ENCODE measurements around the gene ATP13A3.

The ATP13A3 gene

GRCh38 chr3:194462936-194463335 is 23.9 kb downstream of the ATP13A3 start:
- Histone ChIP-seq H3K27me3 (ENCODE audit: insufficient read depth, low read length) (no peaks in the 10 kb centered on the region), H3K9me3 (ENCODE audit: low read length) (no peaks in the 10 kb centered on the region), H3K4me2 (ENCODE audit: low read length) (no peak overlapping the region), H3K9me2 (ENCODE audit: low read depth, low read length) (no peaks in the 10 kb centered on the region), H3K79me2 (ENCODE audit: insufficient read depth, low read length) (peaks cover 61% of the 10 kb centered on the region), H3K36me3 (ENCODE audit: insufficient read depth, low read length) (peaks cover 42% of the 10 kb centered on the region; the same call in 1 of the 2 replicates), H3K27ac (ENCODE audit: low read depth, low read length, poor library complexity, severe bottlenecking) (no peak overlapping the region), H3K4me3 (ENCODE audit: low read depth, low read length, poor library complexity, severe bottlenecking) (no peak overlapping the region), H3F3A (ENCODE audit: insufficient read depth, low read length) (no peaks in the 10 kb centered on the region), H3K9ac (ENCODE audit: low read length) (no peak overlapping the region), H3K4me1 (ENCODE audit: insufficient read depth, low read length, severe bottlenecking) (no peaks in the 10 kb centered on the region), H4K20me1 (ENCODE audit: insufficient read depth, low read length) (no peaks in the 10 kb centered on the region), H2AFZ (ENCODE audit: low read length) (no peak overlapping the region)
- TF ChIP-seq EZH2 (IDR thresholded peaks at IDR 0.05; ENCODE audit: borderline replicate concordance, low read length) (no peak), CTCF (IDR thresholded peaks at IDR 0.05; ENCODE audit: low read length) (no peak)

GRCh38 chr3:194460566-194460965 is 26.2 kb downstream of the ATP13A3 start:
- TF ChIP-seq EZH2 (IDR thresholded peaks at IDR 0.05; ENCODE audit: borderline replicate concordance, low read length) (no peak), CTCF (IDR thresholded peaks at IDR 0.05; ENCODE audit: low read length) (no peak)
- H4K20me1 ChIP-seq (ENCODE audit: insufficient read depth, low read length), result no peaks in the 10 kb centered on the region
- H3F3A ChIP-seq (ENCODE audit: insufficient read depth, low read length), result no peaks in the 10 kb centered on the region
- H2AFZ ChIP-seq (ENCODE audit: low read length), result no peak overlapping the region
- no peak overlapping the region for H3K27ac ChIP-seq (ENCODE audit: low read depth, low read length, poor library complexity, severe bottlenecking)
- H3K9me2 ChIP-seq (ENCODE audit: low read depth, low read length), result no peaks in the 10 kb centered on the region
- H3K79me2 ChIP-seq (ENCODE audit: insufficient read depth, low read length), result peaks cover 38% of the 10 kb centered on the region
- no peak overlapping the region for H3K9ac ChIP-seq (ENCODE audit: low read length)
- no peaks in the 10 kb centered on the region for H3K27me3 ChIP-seq (ENCODE audit: insufficient read depth, low read length)
- no peak overlapping the region for H3K4me3 ChIP-seq (ENCODE audit: low read depth, low read length, poor library complexity, severe bottlenecking)
- H3K9me3 ChIP-seq (ENCODE audit: low read length), result no peaks in the 10 kb centered on the region
- H3K4me2 ChIP-seq (ENCODE audit: low read length), result no peak overlapping the region
- H3K4me1 ChIP-seq (ENCODE audit: insufficient read depth, low read length, severe bottlenecking), result no peaks in the 10 kb centered on the region
- H3K36me3 ChIP-seq (ENCODE audit: insufficient read depth, low read length), result peaks cover 60% of the 10 kb centered on the region

GRCh38 chr3:194458131-194458530 is 28.7 kb downstream of the ATP13A3 start:
- Histone ChIP-seq H3K27me3 (ENCODE audit: insufficient read depth, low read length) (no peaks in the 10 kb centered on the region), H3K4me2 (ENCODE audit: low read length) (no peak overlapping the region), H3K36me3 (ENCODE audit: insufficient read depth, low read length) (peaks cover 78% of the 10 kb centered on the region), H4K20me1 (ENCODE audit: insufficient read depth, low read length) (no peaks in the 10 kb centered on the region), H3K4me1 (ENCODE audit: insufficient read depth, low read length, severe bottlenecking) (no peaks in the 10 kb centered on the region), H3K4me3 (ENCODE audit: low read depth, low read length, poor library complexity, severe bottlenecking) (no peak overlapping the region), H3F3A (ENCODE audit: insufficient read depth, low read length) (no peaks in the 10 kb centered on the region), H2AFZ (ENCODE audit: low read length) (no peak overlapping the region), H3K9ac (ENCODE audit: low read length) (no peak overlapping the region), H3K9me3 (ENCODE audit: low read length) (no peaks in the 10 kb centered on the region), H3K79me2 (ENCODE audit: insufficient read depth, low read length) (peaks cover 15% of the 10 kb centered on the region), H3K27ac (ENCODE audit: low read depth, low read length, poor library complexity, severe bottlenecking) (no peak overlapping the region), H3K9me2 (ENCODE audit: low read depth, low read length) (no peaks in the 10 kb centered on the region)
- TF ChIP-seq EZH2 (IDR thresholded peaks at IDR 0.05; ENCODE audit: borderline replicate concordance, low read length) (no peak), CTCF (IDR thresholded peaks at IDR 0.05; ENCODE audit: low read length) (peak; percentile 37)
